Measurements from ENCODE around the gene RPP30. TPM values are rescaled to one million over a fixed set of nuclear protein-coding genes. Genes with fewer than 3 reads are reported as not detected.

RPP30 gene
- total RNA-seq = 52.8 and 65.3 TPM in 2 replicates

DNA sequence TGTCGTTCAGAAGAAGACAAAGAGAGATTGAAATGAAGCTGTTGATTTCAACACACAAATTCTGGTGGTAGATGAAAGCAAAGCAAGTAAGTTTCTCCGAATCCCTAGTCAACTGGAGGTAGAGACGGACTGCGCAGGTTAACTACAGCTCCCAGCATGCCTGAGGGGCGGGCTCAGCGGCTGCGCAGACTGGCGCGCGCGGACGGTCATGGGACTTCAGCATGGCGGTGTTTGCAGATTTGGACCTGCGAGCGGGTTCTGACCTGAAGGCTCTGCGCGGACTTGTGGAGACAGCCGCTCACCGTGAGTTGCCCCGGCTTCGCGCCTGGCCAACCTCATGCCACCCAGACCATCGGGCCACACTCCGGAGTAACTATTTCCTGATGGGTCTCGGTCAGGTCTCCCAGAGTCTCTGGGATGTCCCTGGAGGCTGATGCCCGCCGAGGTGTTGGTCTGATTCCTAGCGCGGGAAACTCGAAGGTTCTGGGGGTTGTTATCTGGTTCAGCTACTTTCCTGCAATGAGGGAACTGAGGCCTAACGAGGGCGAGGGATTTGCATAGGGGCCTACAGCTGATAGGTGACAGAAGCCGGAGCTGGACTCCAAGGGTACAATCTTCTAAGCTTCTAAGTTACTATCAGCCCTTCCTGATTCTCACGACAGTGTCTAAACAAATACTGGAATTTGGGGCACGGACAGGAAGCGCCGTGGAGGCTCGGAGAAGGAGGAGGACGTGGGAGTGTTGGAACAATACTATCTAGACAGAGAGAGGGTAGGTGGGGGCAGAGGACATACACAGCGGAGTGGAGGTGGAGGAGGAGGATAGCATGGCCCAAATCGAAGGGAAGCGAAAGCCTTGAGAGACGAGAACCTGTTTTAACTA is at the start of gene RPP30:
Gene RPP30 (plus strand): TSS at position 209 of the 882 bp plus-strand sequence. CDS start 13 bp downstream, at position 222.
- peak; percentile 31 for DNase-seq (ENCODE audit: low read depth)

GRCh38 chr10:90822508-90822907 is 49.3 kb upstream of the RPP30 start:
- no peak for TF ChIP-seq CTCF (conservative IDR thresholded peaks at IDR 0.05; ENCODE audit: low read depth, low read length)
- DNase-seq (ENCODE audit: low read depth) = no peak
- no peak overlapping the region for H3K4me3 ChIP-seq (ENCODE audit: low read depth, low read length)

More for the DNA sequence above, at the start of gene RPP30:
- H3K4me3 ChIP-seq (ENCODE audit: low read depth, low read length) = peak within 1 kb of the TSS; percentile 90
- no peak for TF ChIP-seq CTCF (conservative IDR thresholded peaks at IDR 0.05; ENCODE audit: low read depth, low read length)

DNA sequence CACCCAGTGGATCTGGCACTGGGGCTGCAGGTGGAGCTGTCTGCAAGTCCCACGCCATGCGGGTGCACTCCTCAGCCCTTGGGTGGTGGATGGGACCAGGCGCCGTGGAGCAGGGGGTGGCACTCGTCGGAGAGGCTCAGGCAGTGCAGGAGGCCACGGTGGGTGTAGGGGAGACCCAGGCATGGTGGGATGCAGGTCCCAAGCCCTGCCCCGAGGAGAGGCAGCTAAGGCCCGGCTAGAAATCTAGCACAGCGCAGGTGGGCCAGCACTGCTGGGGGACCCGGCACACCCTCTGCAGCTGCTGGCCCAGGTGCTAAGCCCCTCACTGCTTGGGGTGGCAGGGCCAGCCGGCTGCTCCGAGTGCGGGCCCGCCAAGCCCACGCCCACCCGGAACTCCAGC is 39.7 kb upstream of the RPP30 start:
- H3K4me3 ChIP-seq (ENCODE audit: low read depth, low read length) = no peak overlapping the region
- no peak for TF ChIP-seq CTCF (conservative IDR thresholded peaks at IDR 0.05; ENCODE audit: low read depth, low read length)
- no peak for DNase-seq (ENCODE audit: low read depth)

GRCh38 chr10:90834326-90834725 is 37.4 kb upstream of the RPP30 start:
- no peak for DNase-seq (ENCODE audit: low read depth)
- no peak overlapping the region for H3K4me3 ChIP-seq (ENCODE audit: low read depth, low read length)

DNA sequence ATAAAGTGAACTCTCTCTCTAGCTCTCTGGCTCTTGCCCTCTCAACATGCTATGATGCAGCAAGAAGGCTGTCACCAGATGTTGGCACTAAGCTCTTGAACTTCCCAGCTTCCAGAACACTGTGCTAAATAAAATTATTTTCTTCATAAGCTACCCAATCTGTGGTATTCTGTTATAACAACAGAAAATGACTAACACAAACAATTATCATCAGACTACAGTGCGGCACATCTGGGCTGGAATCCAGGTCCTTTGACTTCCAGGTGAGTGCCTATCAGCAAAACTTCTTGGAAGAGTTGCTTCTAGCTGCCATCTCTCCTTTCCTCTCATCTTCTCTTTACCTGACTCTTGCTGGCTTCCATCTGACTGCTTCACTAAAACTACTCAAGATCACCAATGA is 34.3 kb upstream of the RPP30 start:
- no peak overlapping the region for H3K4me3 ChIP-seq (ENCODE audit: low read depth, low read length)
- TF ChIP-seq CTCF (conservative IDR thresholded peaks at IDR 0.05; ENCODE audit: low read depth, low read length) = no peak
- DNase-seq (ENCODE audit: low read depth) = no peak

More at GRCh38 chr10:90834326-90834725, 37.4 kb upstream of the RPP30 start:
- TF ChIP-seq CTCF (conservative IDR thresholded peaks at IDR 0.05; ENCODE audit: low read depth, low read length) = no peak

GRCh38 chr10:90842725-90843124 is 29.0 kb upstream of the RPP30 start:
- H3K4me3 ChIP-seq (ENCODE audit: low read depth, low read length) = no peak overlapping the region
- TF ChIP-seq CTCF (conservative IDR thresholded peaks at IDR 0.05; ENCODE audit: low read depth, low read length) = no peak
- no peak for DNase-seq (ENCODE audit: low read depth)

DNA sequence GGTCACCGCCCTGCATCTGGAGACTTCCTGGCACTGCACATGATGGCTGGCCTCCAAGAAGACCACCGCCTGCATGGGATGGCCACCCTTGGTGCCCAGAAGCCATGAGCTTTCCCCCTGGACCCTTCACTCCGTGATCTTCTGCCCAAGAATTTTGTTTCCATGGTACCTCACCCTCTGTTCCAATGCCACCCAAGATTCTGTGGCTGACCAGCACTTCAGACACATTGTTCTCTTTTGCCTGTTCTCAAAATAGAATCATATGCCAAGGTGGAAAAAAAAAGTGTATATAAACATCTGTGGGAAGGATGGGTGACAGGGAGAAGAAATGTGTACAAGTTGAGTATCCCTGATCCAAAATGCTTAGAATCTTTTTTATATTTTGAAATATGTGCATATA is 26.0 kb upstream of the RPP30 start:
- no peak overlapping the region for H3K4me3 ChIP-seq (ENCODE audit: low read depth, low read length)
- TF ChIP-seq CTCF (conservative IDR thresholded peaks at IDR 0.05; ENCODE audit: low read depth, low read length) = no peak
- no peak for DNase-seq (ENCODE audit: low read depth)
